MG63 (cell line): ENCODE data around the gene PPP1R13L. TPM values are rescaled to one million over a fixed set of nuclear protein-coding genes. Genes with fewer than 3 reads are reported as not detected.
"Not testable (repeated sequence)": the region's sequence is repeated elsewhere in the genome, so short reads cannot be mapped to it uniquely, and the experiment has no call there.

Source experiments
- DNase-seq: peaks from one replicate; pipeline ENCODE4 v3.0.0-alpha.2; 2020
- H3K27me3 ChIP-seq: fragments of 250-450 bp; sonication (Bioruptor Pico); 2 replicates; pipeline ENCODE4 v1.5.1; 2020; ENCODE audit warnings: mild to moderate bottlenecking, moderate library complexity
- H3K36me3 ChIP-seq: fragments of 250-450 bp; sonication (Bioruptor Pico); 2 replicates; pipeline ENCODE4 v1.5.1; 2020; ENCODE audit warnings: mild to moderate bottlenecking, moderate library complexity
- H3K4me3 ChIP-seq: fragments of 250-450 bp; sonication (Bioruptor Pico); 2 replicates; pipeline ENCODE4 v1.5.1; 2020; ENCODE audit warnings: mild to moderate bottlenecking, moderate library complexity
- H3K9me3 ChIP-seq: fragments of 250-450 bp; sonication (Bioruptor Pico); 2 replicates; pipeline ENCODE4 v1.5.1; 2020; ENCODE audit warnings: mild to moderate bottlenecking, moderate library complexity
- total RNA-seq: library from RNA; depleted of rRNA; stranded (reverse); fragments of >200 nt; shearing (Covaris generic); gene quantifications from 2 replicates; pipeline ENCODE4 v1.2.3, GENCODE V29; 2014; ENCODE audit warnings: low replicate concordance; rRNA removed

The PPP1R13L gene
- total RNA-seq, 1 experiment from 2014 or later: 5.5 TPM

DNA sequence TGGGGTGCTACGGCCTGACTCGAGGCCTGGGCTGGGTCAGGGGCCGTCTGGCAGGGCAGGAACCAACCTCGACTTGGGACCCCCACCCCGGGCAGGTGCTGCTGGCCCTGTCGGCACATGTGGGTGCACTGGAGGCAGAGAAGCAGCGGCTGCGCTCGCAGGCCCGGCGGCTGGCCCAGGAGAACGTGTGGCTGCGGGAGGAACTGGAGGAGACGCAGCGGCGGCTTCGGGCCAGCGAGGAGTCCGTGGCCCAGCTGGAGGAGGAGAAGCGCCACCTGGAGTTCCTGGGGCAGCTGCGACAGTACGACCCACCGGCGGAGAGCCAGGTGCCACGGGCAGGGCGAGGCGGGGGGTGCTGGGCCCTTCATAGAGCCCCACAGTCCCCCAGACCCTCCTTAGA, 58.4 kb downstream of the PPP1R13L start:
- Histone ChIP-seq H3K9me3 (no peaks in the 10 kb centered on the region), H3K36me3 (peaks cover 7% of the 10 kb centered on the region), H3K27me3 (no peaks in the 10 kb centered on the region), H3K4me3 (no peak overlapping the region)
- no peak for DNase-seq

DNA sequence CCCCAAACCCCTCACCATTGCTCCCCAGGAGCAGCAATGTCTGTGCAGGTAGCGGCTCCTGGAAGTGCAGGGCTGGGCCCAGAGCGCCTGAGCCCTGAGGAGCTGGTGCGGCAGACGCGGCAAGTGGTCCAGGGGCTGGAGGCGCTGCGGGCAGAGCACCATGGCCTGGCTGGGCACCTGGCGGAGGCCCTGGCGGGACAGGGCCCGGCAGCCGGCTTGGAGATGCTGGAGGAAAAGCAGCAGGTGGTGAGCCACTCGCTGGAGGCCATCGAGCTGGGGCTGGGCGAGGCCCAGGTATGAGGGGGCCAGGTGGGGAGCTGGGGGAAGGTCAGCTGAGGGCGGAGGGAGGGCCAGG, 59.4 kb downstream of the PPP1R13L start:
- no peaks in the 10 kb centered on the region; the same call in 1 of the 2 replicates for H3K36me3 ChIP-seq
- no peak for DNase-seq
- no peak overlapping the region for H3K4me3 ChIP-seq
- no peaks in the 10 kb centered on the region for H3K9me3 ChIP-seq
- H3K27me3 ChIP-seq: 0 out of 2 replicates have a peak, but pooled peaks cover 2% of the 10 kb centered on the region

DNA sequence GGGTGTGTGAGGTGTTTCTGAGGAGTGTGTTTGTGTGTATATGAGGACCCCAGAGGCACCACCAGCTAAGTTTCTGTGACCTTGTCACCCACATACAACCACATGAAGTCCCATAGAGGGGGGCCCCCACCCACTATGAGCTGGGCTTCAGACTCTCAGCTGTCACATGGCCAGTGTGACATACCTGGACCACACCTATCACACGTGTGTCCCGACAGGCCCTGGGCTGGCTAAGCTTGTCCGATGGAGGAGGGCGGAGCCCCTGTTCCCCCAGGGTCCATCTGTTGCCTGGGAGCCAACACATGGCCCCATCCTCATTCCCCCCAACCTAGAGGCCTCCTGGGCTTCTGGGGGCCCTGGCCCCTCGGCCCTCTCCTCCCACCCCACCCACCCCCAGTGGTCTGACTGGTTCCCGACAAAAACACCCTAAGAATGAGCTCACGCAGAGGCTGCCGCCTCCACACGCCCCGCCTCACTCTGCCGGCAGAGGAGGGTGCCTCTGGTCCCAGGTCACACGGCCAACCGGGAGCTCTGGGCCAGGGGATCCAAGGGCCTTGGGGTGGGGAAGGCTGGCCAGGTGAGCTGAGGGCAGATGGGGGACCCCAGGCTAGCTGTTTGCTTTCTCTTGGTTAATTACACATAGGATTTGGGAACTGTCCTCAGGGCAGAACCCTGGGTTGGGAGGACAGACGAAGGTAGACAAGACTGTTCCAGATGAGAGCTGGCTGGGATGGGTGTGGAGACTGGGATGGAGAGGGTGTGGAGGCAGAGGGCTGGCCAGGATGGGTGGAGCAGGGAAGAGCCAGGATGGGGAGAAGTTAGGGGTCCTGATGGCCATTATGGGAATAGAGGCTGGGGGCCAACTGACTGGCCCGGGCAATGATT, 60.0 kb downstream of the PPP1R13L start:
- Histone ChIP-seq H3K36me3 (no peaks in the 10 kb centered on the region; the same call in 1 of the 2 replicates), H3K9me3 (no peaks in the 10 kb centered on the region), H3K27me3 (0 out of 2 replicates have a peak, but pooled peaks cover 5% of the 10 kb centered on the region), H3K4me3 (no peak overlapping the region)
- DNase-seq: no peak

DNA sequence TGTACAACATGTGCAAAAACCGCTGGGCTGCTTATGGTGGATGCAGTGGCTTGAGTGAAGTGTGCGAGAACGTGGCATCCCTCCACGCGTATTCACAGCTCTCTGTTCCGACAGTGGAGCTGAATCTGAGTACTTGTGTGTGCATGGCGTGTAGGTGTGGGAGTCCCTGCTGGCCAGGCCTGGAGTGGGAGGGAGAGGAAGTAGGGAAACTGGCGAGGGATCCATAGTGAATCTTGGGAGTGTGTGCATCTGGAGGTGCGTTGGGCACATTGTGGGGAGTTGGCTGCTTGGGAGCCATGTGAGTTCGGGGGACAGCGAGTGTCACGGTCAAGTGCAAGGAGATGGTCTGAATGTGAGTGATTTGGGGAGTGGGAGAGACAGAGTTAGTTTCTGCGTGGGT, 62.0 kb downstream of the PPP1R13L start:
- no peak for DNase-seq
- no peaks in the 10 kb centered on the region for H3K9me3 ChIP-seq

DNA sequence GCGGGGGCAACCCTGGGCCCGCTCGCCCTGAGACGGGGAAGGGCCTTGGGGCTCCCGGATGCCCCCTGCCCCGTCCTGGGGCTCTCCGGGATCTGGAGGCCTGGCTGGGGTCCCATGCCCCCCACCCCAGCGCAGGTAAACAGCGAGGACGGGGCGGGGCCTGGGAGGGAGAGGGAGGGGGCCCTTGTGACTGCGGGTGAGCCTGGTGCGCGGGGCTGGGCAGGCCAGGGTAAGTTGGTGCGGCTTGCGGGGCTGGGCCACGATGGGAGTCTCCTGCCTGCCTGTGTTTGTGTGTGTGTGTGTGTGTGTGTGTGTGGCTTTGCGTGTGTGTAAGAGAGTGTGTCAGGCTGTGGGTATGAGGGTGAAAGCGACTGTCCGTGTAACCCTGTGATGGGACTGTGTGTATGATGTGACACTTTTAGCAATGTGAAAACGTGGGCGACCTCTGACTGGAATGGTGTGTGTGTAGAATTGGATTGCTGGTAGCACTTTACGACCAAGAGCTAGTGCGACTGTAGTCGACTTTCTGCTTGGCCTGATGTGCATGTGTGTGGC, 63.9 kb downstream of the PPP1R13L start:
- Histone ChIP-seq H3K4me3 (no peak overlapping the region), H3K27me3 (0 out of 2 replicates have a peak, but pooled peaks cover 5% of the 10 kb centered on the region), H3K36me3 (no peaks in the 10 kb centered on the region), H3K9me3 (no peaks in the 10 kb centered on the region)
- no peak for DNase-seq

More for the DNA sequence above, 62.0 kb downstream of the PPP1R13L start:
- Histone ChIP-seq H3K36me3 (no peaks in the 10 kb centered on the region), H3K4me3 (no peak overlapping the region), H3K27me3 (0 out of 2 replicates have a peak, but pooled peaks cover 5% of the 10 kb centered on the region)

DNA sequence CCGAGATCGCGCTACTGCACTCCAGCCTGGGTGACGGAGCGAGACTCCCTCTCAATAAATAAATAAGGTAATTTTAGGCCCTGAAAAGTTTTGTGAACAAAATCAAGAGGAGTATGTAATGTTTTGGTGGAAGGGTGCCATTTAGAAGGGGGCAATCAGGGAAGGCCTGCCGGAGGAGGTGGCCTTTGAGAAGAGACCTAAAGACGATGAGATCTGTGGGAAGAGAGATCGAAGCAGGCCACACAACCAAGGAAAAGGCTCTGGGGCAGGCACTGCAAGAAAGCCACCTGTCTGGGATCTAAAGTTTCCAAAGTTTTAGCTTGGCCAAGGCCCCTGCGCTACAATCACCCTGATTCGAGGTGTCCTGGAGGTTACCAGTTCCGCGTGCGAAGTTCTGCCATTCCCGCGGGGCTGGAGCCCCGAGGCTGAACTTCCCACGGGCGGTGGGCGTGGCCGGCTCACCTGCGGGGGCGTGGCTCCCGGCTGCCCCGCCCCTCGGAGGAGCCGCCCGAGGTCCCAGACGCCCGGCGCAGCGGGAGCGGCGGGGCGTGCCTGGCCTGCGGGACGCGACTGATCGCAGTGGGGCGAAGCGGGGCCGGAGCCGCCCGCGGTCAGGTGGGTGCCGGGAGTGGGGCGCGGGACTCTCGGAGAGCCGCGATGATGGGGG, 64.5 kb downstream of the PPP1R13L start, which contains the start of gene KLC3:
TSS of gene KLC3 (plus strand) at position 519 of the 667 bp plus-strand sequence. CDS start 4,792 bp downstream, outside the sequence.
- no peak for DNase-seq
- no peaks in the 10 kb centered on the region for H3K9me3 ChIP-seq
- no peak within 1 kb of the TSS for H3K4me3 ChIP-seq
- no peaks in the 10 kb centered on the region for H3K36me3 ChIP-seq
- 0 out of 2 replicates have a peak, but pooled peaks cover 5% of the 10 kb centered on the region for H3K27me3 ChIP-seq

DNA sequence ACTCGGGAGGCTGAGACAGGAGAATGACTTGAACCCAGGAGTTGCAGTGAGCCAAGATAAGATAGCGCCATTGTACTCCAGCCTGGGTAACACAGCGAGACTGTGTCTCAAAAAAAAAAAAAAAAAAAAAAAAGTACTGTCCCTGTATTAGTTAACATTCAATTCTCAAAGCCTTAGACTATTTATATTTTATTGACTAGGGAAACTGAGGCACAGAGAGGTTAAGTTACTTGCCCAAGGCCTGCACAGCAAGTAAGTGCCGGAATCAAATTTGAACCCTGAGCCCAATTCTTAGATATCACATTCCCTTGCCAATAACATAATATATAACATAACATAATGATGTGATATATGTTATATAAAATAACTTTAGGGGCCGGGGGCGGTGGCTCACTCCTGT, 65.2 kb downstream of the PPP1R13L start:
- Histone ChIP-seq H3K9me3 (no peaks in the 10 kb centered on the region), H3K27me3 (0 out of 2 replicates have a peak, but pooled peaks cover 5% of the 10 kb centered on the region), H3K4me3 (no peak overlapping the region), H3K36me3 (no peaks in the 10 kb centered on the region)
- no peak for DNase-seq

DNA sequence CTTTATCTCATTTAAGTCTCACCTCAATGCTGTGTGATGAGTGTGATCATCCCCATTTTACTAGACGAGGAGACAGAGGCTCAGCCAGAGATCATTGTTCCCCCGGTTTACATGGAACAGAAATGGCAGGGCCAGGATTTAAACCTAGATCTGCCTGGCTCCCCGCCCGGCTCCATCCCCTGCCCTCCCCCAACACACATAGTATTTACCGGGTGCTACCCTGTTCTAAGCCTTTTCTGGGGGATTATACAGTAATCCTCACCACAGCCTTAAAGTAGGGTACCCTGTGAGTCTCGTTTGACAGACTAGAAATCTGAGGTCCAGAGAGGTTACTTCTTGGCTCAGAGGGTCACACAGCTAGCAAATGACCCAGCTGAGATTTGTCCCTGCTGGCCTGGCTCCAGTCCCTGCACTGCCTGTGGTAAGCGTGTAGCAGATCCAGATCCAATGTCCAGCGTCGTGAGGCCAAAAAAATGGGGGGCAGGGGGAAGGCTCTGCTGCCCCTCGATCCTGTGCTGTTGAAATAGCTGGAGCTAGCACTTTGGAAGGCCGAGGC, 68.1 kb downstream of the PPP1R13L start:
- Histone ChIP-seq H3K9me3 (no peaks in the 10 kb centered on the region), H3K27me3 (0 out of 2 replicates have a peak, but pooled peaks cover 5% of the 10 kb centered on the region), H3K36me3 (no peaks in the 10 kb centered on the region), H3K4me3 (no peak overlapping the region)
- DNase-seq: no peak

DNA sequence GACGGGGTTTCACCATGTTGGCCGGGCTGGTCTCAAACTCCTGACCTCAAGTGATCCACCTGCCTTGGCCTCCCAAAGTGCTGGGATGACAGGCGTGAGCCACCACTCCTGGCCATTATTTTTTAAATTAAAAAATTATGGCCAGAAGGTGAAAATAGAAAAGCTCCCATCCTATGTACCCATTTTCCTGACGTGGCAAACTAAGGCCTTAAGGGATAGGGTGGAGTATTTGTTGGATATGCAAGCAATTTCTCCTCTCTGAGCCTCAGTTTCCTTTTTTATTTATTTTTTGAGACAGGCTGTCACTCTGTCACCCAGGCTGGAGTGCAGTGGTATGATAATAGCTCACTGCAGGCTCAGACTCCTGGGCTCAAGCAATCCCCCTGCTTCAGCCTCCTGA, 70.0 kb downstream of the PPP1R13L start:
- not testable (repeated sequence) for H3K9me3 ChIP-seq, H3K27me3 ChIP-seq, DNase-seq, H3K36me3 ChIP-seq, H3K4me3 ChIP-seq

DNA sequence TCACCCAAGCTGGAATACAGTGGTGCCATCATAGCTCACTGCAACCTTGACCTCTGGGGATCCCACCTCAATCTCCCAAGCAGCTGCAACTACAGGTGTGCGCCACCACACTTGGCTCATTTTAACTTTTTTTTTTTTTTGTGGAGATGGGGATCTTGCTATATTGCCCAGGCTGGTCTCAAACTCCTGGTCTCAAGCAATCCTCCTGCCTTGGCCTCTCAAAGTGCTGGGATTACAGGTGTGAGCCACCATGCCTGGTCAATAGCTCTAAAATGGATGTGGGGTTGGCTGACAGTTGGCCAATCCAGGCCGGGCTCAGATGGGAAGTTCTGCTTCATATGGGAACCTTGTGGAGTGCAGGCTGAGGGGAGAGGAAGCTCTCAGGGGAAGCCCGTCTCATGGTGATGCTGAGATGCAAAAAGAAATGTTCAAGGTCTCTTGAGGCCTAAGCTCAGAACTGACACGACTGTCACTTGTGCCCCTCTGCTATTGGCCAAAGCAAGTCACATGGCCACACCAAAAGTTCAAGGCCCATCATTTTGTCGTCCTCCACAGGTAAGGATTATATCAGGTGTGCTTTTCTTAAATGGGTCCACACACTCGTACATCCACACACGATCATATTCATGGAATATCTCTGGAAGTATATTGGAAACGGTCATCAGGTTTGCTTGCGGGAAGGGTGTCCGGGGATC, 71.1 kb downstream of the PPP1R13L start:
- no peaks in the 10 kb centered on the region for H3K27me3 ChIP-seq

DNA sequence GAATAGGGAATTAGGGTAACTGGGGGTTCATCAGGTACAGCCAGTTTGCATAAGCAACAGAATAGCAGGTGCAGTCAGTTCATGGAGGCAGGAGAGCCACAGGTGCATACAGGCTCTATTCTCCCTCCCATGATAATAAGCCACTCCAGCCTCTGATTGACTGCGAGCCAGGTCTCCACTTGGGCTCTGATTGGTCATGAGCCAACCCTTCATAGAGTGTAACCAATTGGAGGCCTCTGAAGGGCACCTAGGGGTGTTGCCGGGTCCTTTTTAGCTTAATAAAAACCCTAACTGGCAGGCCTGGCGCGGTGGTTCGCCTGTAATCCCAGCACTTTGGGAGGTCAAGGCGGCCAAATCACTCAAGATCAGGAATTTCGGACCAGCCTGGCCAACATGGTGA, 73.5 kb downstream of the PPP1R13L start:
- DNase-seq: no peak
- H3K36me3 ChIP-seq: no peaks in the 10 kb centered on the region
- no peaks in the 10 kb centered on the region for H3K27me3 ChIP-seq
- H3K9me3 ChIP-seq: no peaks in the 10 kb centered on the region
- no peak overlapping the region for H3K4me3 ChIP-seq

More for the DNA sequence above, 71.1 kb downstream of the PPP1R13L start:
- no peak for DNase-seq
- Histone ChIP-seq H3K4me3 (no peak overlapping the region), H3K9me3 (no peaks in the 10 kb centered on the region), H3K36me3 (no peaks in the 10 kb centered on the region)

Other genes with a start within 250 kb of the PPP1R13L start
- 0.91 TPM in 1 of 2 replicates, not detected in the other for gene NKPD1, start 244.1 kb downstream of the PPP1R13L start, total RNA-seq
- gene TRAPPC6A, start 226.8 kb downstream of the PPP1R13L start, total RNA-seq: 9.5 and 28.6 TPM in 2 replicates
- 1.9 and 22.6 TPM in 2 replicates for gene BLOC1S3, start 226.3 kb downstream of the PPP1R13L start, total RNA-seq
- gene EXOC3L2, start 159.7 kb downstream of the PPP1R13L start, total RNA-seq: not detected in 2 replicates
- 10.1 and 12.0 TPM in 2 replicates for gene MARK4, start 153.8 kb downstream of the PPP1R13L start, total RNA-seq
- not detected in 2 replicates for gene CKM, start 82.2 kb downstream of the PPP1R13L start, total RNA-seq
- not detected in 2 replicates for gene KLC3, start 64.3 kb downstream of the PPP1R13L start, total RNA-seq
- 53.5 and 71.9 TPM in 2 replicates for gene ERCC2, start 34.5 kb downstream of the PPP1R13L start, total RNA-seq
- gene POLR1G, start 1.6 kb upstream of the PPP1R13L start, total RNA-seq: 27.1 and 44.0 TPM in 2 replicates
- gene ERCC1, start 18.8 kb upstream of the PPP1R13L start, total RNA-seq: 118 and 167 TPM in 2 replicates
- 0.33 TPM in 1 of 2 replicates, not detected in the other for gene FOSB, start 62.9 kb upstream of the PPP1R13L start, total RNA-seq
- 4.9 and 6.1 TPM in 2 replicates for gene RTN2, start 92.0 kb upstream of the PPP1R13L start, total RNA-seq
- 6.6 TPM in 1 of 2 replicates, not detected in the other for gene PPM1N, start 93.4 kb upstream of the PPP1R13L start, total RNA-seq
- gene VASP, start 102.4 kb upstream of the PPP1R13L start, total RNA-seq: 129 and 196 TPM in 2 replicates
- gene OPA3, start 179.7 kb upstream of the PPP1R13L start, total RNA-seq: 21.2 and 28.7 TPM in 2 replicates
- gene GPR4, start 197.1 kb upstream of the PPP1R13L start, total RNA-seq: not detected in 2 replicates
- 10.9 and 22.0 TPM in 2 replicates for gene EML2, start 234.3 kb upstream of the PPP1R13L start, total RNA-seq